ENCODE measurements around the gene UBA7. TPM values are rescaled to one million over a fixed set of nuclear protein-coding genes. Genes with fewer than 3 reads are reported as not detected.
A peak's percentile ranks its signal among the peaks of the same experiment; 100 is the strongest.

UBA7 gene
- total and polyA plus RNA-seq, 2 of the 13 experiments (the other 11 are each of a cell fraction or from before 2014, with no cell fraction given): 9.5 to 16.5 TPM

- no peak for TF ChIP-seq SOX13 (IDR thresholded peaks at IDR 0.05)
- TF ChIP-seq SOX13 (CRISPR knock-in tag; conservative IDR thresholded peaks at IDR 0.05 in 1 of 2, IDR thresholded peaks at IDR 0.05 in 1 of 2): no peak
- TF ChIP-seq, protein P1, sequence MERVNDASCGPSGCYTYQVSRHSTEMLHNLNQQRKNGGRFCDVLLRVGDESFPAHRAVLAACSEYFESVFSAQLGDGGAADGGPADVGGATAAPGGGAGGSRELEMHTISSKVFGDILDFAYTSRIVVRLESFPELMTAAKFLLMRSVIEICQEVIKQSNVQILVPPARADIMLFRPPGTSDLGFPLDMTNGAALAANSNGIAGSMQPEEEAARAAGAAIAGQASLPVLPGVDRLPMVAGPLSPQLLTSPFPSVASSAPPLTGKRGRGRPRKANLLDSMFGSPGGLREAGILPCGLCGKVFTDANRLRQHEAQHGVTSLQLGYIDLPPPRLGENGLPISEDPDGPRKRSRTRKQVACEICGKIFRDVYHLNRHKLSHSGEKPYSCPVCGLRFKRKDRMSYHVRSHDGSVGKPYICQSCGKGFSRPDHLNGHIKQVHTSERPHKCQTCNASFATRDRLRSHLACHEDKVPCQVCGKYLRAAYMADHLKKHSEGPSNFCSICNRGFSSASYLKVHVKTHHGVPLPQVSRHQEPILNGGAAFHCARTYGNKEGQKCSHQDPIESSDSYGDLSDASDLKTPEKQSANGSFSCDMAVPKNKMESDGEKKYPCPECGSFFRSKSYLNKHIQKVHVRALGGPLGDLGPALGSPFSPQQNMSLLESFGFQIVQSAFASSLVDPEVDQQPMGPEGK (CRISPR knock-in tag; IDR thresholded peaks at IDR 0.05): no peak; the same call in 1 of the 2 replicates
- TF ChIP-seq NPAS2 (CRISPR knock-in tag; IDR thresholded peaks at IDR 0.05; ENCODE audit: borderline replicate concordance): no peak
- TF ChIP-seq, protein P2, sequence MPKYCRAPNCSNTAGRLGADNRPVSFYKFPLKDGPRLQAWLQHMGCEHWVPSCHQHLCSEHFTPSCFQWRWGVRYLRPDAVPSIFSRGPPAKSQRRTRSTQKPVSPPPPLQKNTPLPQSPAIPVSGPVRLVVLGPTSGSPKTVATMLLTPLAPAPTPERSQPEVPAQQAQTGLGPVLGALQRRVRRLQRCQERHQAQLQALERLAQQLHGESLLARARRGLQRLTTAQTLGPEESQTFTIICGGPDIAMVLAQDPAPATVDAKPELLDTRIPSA (CRISPR knock-in tag; IDR thresholded peaks at IDR 0.05; ENCODE audit: borderline replicate concordance): no peak
- TF ChIP-seq, protein P3, sequence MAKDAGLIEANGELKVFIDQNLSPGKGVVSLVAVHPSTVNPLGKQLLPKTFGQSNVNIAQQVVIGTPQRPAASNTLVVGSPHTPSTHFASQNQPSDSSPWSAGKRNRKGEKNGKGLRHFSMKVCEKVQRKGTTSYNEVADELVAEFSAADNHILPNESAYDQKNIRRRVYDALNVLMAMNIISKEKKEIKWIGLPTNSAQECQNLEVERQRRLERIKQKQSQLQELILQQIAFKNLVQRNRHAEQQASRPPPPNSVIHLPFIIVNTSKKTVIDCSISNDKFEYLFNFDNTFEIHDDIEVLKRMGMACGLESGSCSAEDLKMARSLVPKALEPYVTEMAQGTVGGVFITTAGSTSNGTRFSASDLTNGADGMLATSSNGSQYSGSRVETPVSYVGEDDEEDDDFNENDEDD (CRISPR knock-in tag; IDR thresholded peaks at IDR 0.05; ENCODE audit: borderline replicate concordance): peak; percentile 99
- TF ChIP-seq, protein P4, sequence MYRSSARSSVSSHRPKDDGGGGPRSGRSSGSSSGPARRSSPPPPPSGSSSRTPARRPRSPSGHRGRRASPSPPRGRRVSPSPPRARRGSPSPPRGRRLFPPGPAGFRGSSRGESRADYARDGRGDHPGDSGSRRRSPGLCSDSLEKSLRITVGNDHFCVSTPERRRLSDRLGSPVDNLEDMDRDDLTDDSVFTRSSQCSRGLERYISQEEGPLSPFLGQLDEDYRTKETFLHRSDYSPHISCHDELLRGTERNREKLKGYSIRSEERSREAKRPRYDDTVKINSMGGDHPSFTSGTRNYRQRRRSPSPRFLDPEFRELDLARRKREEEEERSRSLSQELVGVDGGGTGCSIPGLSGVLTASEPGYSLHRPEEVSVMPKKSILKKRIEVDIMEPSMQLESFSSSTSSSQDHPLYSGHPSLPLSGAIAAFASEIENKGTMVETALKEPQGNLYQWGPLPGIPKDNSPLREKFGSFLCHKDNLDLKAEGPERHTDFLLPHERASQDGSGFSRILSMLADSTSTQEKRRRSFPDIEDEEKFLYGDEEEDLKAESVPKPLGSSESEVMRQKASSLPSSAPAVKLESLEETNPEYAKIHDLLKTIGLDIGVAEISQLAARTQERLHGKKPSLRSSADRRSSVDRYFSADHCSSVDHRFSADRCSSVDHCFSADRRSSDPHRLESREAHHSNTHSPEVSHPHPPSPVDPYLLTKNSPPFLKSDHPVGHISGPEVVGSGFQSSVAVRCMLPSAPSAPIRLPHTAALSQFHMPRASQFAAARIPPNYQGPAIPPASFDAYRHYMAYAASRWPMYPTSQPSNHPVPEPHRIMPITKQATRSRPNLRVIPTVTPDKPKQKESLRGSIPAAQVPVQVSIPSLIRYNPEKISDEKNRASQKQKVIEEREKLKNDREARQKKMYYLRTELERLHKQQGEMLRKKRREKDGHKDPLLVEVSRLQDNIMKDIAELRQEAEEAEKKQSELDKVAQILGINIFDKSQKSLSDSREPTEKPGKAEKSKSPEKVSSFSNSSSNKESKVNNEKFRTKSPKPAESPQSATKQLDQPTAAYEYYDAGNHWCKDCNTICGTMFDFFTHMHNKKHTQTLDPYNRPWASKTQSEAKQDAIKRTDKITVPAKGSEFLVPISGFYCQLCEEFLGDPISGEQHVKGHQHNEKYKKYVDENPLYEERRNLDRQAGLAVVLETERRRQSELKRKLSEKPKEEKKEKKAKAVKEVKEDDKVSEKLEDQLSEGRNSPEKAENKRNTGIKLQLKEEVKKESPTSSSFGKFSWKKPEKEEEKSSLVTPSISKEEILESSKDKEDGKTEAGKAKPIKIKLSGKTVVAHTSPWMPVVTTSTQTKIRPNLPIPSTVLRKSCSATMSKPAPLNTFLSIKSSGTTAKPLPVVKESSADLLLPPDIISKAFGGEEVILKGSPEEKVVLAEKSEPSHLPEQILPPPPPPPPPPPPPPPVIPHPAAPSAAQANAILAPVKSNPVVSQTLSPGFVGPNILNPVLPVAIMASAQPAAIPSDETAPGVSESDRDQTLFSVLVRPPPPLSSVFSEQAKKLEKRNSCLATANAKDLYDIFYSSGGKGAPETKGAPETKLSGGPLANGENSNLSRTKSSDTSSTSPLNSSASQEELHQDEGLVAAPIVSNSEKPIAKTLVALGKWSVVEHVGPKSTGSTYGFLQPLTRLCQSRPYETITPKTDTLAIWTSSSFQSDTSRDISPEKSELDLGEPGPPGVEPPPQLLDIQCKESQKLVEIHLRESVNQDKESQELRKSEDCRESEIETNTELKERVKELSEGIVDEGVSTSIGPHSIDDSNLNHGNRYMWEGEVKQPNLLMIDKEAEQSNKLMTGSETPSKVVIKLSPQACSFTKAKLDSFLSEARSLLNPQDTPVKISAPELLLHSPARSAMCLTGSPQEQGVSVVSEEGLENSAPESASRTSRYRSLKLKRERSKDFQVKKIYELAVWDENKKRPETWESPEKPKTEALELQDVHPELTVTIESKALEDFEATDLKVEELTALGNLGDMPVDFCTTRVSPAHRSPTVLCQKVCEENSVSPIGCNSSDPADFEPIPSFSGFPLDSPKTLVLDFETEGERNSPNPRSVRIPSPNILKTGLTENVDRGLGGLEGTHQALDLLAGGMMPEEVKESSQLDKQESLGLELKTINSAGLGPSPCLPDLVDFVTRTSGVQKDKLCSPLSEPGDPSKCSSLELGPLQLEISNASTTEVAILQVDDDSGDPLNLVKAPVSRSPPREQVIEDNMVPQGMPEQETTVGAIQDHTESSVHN (CRISPR knock-in tag; IDR thresholded peaks at IDR 0.05): no peak
- peak; percentile 74; the same call in 1 of the 2 replicates for TF ChIP-seq KDM5B (CRISPR knock-in tag; IDR thresholded peaks at IDR 0.05; ENCODE audit: borderline replicate concordance)
- peak; percentile 100 for TF ChIP-seq SAP130 (CRISPR knock-in tag; IDR thresholded peaks at IDR 0.05; ENCODE audit: low read depth)
- TF ChIP-seq, protein P5, sequence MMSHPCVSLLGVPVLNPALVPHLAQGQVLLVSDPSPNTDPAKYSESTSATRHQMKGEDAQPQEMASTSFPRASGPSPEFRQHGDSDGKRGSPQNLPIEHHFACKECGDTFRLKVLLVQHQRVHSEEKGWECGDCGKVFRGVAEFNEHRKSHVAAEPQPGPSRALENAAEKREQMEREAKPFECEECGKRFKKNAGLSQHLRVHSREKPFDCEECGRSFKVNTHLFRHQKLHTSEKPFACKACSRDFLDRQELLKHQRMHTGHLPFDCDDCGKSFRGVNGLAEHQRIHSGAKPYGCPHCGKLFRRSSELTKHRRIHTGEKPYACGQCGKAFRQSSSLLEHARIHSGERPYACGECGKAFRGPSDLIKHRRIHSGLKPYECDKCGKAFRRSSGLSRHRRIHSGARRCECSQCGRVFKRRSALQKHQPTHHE (CRISPR knock-in tag; IDR thresholded peaks at IDR 0.05; ENCODE audit: borderline replicate concordance): peak; percentile 74; the same call in 1 of the 2 replicates
These were observed 42.6 kb upstream of the UBA7 start, which contains the start of gene TRAIP (continued) for GRCh38 chr3:49856181-49857005.

Measured in HepG2 (cell line).